Stromal cell of bone marrow (primary cell): Measurements from ENCODE around the gene NFIA.

Experiments used
- DNase-seq: peaks from one replicate; pipeline ENCODE4 v3.0.0-alpha.2; 2012; ENCODE audit warnings: low read depth

Gene NFIA

DNA sequence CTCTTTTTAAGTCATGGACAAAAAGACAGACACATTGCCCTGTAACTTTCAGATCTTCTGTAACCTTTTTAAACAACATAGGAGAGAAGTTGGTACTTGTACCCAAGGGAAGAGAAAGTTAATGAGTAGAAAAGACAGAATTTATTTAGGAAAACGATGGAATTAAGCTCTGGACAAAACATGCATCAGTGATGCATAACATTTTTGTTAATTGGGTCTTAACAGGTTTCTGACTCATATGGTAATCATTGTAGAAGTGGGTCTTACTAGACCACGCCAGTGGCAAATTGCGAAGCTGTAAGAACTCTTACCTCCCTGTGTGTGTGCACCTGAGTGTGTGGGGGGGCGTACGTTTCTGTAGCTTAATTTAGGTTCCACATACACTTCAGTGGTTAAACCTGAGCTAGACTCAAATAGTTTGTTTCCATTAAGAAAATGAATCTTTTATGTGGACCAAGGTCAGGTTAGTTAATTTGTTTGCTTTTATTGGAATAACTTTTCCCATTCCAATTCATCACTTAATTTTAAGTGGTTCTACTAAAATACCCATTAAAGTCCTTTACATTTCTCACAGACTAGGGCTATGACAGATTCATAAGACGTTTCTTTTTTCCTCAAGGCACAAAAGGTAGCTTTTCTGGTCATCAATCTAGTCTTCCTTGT is 48.1 kb downstream of the NFIA start:
- no peak for DNase-seq

DNA sequence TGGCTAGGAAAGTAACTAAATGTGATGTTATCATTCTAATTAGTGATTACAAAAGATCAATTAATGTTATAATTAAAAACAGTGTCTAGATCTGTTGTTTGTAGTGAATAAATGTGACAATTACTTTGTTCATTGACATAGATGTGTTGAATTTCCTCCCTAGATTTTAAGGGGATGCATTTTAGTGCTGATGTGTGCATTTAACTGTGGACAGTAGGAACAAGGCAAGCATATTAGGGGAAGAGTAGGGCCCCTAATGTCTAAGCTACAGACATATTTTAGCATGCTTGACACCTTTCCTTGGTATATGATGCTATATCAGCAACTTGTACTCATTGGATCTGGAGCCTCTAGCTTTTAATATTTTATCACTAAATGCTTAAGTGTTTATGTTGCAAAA is 48.9 kb downstream of the NFIA start:
- DNase-seq = no peak

DNA sequence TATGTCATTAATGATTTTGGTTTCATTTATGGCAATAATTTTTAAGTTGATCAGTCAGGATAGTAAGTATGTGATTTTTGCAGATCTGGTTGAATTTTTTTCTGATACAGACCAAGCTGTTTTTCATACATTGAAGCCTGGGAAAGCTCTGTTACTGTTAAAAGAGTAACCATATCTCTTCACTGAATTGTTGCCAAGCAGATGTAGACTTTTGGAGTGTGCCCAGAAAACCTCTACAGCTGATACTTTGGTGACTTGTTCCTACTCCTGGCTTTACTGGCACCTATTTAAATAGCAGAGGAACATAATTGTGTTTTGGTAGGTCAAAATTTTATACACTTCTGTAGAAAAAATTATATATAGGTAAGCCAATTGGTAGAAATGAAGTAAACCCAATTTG is 49.4 kb downstream of the NFIA start:
- no peak for DNase-seq

DNA sequence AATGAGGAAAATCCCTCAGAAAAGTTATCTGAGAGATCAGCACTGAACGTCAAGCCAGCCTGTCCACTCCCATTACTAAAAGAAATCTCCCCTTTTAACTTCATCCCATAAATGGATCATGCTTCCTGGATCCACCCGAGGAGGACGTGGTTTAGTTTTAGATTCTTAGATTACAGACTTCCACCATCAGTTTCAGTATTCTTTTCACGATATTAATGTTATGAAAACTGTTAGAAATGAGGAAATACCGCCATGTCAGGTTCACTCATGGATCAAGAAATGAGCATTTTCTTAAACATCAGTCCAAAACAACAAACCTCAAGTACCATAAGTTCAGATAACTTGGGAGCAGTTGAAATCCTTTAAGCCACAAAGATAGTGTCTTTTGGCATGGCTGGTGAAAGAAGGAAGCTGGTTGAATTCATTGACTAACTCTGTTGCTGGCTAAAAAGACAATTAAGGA is 49.8 kb downstream of the NFIA start:
- DNase-seq = no peak

DNA sequence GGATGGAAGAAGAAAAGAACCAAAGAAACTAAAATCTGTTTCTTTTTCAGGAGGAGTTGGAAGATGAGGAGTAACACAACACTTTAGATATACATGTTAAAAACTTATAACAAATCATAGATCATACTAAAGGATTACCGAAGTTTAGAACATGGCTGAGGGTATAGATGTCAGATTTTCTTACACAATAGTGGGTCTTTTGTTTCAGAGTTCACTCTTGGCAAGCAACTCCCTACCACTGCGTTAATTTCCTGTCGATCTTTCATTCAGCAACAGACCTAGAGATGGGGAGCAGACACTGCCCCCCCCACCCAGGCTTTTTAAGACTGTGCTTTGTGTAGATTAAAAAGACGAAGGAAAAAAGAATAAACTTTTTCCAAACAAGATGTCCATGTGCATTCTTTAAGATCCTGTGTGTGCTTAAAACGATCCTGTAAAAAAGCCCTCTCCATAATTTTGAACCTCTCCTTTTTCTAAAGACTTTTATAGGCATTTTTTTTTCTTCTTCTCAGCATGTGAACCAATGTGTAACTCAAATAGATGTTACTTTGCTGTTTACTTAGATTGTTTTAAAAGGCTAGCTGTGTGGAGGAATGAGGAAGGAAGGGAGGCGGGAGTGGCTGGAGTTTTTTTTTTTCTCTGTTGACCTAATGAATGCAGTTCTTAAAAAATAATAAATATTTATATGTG is 50.4 kb downstream of the NFIA start:
- no peak for DNase-seq

DNA sequence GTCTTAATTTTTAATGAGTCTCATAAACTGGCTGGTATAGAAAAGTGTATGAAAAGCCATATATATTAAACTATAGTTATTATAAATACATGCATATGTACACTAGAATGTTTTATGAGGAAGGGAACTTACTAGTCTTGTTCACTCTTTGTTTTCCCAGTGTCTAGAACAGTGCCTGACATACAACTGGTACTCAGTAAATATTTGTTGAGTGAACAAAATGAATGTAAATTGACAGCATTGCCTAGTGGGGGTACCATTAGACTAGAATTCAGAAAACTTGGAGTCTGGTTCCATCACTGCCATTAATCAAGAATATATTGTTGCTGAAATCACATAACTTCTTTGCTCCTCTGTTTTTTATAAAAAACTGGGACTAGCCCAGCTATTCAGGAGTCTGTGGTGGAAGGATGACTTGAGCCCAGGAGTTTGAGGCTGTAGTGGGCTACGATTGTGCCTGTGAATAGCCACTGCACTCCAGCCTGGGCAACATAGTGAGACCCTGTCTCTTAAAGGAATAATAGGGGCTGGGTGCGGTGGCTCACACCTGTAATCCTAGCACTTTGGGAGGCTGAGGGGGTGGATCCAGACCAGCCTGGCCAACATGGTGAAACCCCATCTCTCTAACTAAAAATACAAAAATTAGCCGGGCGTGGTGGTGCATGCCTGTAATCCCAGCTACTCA is 51.1 kb downstream of the NFIA start:
- no peak for DNase-seq

DNA sequence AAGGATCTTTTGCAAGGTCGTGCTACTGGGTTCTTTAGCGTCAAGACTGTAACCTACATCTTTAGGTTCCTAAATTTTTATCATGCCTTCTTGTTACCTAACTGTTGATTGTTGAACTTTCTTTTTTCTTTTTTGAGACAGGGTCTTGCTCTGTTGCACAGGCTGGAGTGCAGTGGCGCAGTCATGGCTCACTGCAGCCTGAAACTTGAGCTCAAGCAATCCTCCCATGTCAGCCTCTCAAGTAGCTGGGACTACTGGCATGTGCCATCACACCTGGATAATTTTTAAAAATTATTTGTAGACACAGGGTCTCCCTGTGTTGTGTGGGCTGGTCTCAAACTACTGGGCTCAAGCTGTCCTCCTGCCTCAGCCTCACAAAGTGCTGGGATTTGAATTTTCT is 52.9 kb downstream of the NFIA start:
- no peak for DNase-seq

DNA sequence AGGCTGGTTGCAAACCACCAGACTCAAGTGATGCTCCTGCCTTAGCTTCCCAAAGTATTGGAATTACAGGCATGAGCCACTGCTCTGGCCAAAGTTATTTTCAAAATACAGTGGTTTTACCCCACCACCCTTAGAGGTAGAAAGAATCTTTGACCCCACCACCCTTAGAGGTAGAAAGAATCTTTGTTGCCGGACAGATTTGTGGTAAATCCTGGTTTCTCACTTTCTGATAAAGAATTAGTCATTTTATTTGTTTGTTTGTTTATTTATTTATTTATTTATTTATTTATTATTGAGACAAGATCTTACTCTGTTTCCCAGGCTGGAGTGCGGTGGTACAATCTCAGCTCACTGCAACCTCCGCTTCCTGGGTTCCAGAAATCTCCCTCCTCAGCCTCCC is 55.9 kb downstream of the NFIA start:
- no peak for DNase-seq

DNA sequence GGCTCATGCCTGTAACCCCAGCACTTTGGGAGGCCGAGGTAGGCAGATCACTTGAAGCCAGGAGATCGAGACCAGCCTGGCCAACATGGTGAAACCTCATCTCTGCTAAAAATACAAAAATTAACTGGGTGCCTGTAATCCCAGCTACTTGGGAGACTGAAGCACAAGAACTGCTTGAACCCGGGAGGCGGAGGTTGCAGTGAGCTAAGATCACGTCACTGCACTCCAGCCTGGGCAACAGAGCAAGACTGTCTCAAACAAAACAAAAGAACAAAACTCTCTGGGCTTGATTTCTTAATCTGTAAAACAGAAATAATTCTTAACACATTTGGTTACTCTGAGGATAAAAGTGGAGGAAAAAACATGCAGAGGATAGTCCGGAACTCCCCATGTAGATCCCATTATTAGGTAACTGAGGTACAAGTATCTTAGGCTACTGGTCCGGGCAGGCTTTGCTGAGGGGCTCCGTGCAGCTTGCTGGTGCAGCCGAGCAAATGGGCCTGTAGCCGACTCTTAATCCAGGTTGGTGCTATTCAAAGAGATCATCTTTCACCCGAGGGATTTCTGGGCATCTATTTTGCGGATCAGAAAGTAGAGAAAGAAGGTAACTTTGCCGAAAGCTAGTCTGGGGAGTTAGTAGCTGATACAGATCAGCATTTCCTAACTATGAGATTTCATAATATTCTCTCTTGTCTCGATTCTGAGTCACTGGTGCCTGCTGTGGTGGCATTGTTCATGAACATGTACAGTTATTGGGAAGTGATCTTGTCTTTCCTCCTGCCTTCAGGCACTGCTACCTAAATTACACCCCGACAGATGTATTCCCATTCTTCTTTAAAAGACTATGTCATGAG is 56.8 kb downstream of the NFIA start:
- no peak for DNase-seq

DNA sequence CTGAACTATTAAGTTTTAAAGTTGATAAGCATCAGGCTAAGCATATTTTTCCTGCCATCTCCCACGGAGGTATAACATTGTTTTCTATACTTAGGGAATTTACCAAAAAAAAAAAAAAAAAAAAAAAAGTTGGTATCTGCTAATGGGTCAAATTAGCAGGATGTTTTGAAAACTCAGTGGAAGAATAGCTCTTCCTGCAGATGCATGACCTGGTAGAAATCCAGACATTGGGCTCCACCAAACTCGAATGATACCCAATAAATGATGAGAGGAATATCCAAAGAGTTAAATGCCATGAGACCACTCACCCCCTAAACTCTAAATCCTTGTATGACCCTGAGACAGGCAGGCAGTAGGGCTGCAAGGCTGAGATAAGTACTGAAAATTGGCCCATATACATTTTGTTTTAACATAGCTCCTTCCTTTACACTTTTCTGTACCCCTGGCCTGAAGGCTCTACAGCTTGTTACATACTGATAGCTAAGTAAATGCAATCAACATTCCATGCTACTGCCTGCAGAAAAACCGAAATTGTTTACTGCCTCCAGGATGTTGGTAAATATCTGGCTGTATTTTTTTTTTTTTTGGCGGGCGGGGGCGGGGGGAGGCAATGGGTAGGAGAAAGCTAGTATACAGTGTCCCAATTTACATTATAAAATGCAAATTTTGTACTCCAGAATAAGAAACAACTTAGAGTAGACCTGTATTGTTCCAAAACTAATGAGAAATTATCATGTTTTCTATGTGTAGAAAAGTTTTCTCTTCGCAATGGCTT is 57.6 kb downstream of the NFIA start:
- no peak for DNase-seq

DNA sequence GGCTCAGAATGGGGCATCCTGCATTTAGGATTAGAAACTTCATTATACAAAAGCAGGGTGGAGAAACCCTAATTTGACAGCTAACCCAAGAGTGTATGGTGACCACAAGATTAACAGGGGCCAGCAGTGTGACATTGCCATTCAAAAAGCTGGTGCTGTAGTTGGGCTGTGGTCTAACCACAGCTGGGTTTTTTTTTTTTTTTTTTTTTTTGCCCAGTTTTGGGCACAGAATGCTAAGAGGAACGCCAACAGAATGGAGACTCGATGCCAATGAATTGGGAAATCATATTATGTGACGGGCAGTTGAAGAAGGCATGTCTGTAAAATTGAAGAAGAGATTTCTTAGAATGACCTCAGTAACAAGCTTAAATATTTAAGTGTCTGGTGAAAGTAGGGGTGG is 58.4 kb downstream of the NFIA start:
- no peak for DNase-seq

DNA sequence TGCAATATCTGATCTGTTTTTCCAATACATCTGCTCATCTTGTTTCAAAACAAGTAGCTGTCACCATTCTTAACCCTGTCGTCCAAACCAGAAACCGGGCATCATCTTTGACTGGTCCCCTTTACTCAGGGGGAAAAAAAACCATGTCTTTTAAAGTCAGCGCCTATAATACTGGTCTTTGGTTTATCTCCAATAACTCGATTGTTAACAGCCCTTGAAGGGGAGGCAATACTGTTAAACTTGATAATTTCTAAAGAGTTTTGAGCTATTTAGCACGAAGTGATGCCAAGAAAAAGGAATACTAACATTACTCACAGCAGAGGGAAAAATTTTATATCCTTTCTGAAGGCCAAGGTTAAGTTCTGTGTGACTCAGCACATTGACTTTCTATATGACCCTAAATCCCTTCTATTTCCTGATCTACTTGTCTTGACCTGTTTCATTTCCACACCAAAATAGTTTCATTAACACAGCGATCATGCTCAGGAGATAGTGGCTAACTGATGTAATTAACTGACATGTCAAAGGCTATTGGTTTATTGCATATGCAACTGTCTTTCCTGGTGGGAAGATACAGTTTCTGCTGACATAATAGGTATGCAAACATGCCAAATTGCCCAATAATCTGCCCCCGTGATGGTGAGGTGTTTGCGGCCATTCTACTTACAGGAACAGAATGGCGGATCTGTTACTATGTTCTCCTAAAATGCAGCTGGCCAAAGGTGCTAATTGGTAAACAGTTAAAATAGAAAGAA is 59.1 kb downstream of the NFIA start:
- DNase-seq = peak; percentile 42

DNA sequence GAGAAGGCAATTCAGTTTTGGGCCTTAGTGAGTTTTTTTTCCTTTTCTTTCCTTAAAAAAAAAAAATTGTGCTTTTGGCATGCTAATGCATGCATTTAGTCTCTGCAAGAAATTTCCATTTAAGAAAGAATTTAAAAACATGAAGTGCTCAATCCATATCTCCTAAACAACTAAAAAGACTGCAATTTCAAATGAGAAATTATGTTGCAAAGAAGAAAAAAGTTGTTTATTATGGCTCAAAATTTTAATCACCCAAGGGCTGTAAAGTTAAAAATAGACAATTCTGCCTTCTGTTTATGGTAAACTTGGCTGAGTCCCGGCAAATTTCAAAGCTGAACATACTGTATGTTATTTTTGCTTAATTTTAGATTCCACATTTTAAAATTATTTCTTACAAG is 59.7 kb downstream of the NFIA start:
- DNase-seq = no peak

DNA sequence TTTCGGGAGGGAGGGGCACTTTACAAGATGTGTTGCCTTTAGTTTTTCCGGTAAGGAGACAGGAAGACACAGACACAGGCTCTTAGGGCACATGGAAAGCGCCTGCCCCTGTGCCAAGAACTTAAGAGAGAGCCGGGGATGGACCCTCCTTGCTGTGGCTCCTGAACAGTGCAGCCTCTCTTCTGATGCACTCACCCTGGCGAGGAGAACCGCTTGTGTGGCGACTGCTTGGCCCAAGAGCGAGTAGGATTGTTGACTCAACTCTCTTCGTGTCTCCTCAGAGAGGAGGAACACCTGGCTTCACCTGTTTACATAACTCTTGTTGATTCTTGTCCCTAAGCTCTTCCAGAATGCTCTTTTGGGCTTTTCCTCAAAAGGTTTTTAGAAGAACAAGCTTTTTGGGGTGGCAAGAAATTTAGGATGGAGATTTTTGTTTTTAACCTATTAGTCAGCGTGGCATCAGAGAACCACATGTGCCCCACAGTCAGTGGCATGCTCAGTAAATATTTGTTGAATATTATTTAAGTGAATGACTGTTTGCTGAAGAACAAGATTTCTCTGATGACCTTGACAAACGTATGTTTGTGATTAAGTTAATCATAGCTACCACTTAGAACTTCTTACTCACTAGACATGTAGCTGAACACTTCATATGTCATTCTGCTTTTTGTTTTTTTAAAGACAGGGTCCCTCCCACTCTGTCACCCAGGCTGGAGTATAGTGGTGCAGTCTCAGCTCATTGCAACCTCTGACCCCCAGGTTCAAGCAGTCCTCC is 60.6 kb downstream of the NFIA start:
- no peak for DNase-seq

DNA sequence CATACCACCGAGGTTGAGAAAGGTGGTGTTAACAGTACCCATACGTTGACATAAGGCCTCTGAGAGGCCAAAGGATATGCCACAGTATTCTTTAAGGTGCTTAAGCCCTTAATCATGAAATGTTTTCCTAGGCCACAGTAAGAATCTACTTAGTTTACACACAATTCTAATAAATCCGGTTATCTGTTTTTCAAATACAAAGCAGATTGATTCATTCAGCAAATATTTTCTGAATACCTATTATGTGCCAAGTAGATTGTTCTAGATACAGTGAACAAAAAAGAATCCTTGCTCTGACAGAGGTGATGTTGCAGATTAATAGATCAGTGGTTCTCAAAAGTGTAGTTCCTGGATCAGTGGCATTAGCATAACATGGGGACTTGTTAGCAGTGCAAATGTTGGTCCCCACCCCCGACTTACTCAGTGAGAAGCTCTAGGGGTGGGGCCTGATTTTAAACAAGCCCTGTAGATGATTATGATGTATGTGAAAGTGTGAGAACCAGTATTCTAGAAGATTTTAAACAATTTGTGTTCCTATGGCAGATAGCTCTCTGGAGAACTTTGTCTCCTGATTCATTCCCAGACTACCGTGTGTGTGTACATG is 61.6 kb downstream of the NFIA start:
- DNase-seq = no peak

DNA sequence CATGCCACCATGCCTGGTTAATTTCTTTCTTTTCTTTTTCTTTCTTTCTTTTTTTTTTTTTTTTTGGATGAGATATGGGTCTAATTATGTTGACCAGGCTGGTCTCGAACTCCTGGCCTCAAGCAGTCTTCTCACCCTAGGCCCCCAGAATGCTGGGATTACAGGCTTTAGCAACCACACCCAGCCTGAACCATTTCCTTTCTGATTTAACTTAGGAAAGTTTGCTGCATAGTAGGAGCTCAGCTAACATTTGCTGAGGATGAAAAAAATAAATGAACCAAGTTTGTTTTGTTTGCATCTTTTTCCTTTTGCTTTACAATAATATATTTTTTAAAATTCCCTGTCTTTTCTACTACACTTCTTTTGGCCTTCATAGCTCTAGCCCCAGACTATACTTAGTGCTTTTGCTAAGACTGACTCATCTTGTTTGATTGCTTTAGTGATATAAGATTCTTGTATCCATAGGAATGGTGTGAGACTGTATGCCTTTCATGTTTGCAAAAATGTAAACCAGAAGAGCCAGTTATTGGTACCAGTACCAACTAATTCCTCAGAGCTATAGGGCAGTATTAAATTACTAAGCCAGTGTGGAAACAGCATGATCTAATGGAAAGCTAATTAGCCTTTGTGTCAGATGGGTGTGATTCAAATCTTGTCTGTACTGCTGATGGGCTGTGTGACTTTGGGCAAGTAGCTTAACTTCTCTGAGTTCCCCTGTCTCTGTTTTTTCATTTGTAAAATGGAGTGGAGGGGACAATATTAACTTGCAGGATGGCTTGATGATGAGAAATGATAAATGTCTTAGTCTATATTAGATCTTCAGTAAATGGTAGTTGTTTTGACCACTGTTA is 66.9 kb downstream of the NFIA start:
- DNase-seq = no peak

DNA sequence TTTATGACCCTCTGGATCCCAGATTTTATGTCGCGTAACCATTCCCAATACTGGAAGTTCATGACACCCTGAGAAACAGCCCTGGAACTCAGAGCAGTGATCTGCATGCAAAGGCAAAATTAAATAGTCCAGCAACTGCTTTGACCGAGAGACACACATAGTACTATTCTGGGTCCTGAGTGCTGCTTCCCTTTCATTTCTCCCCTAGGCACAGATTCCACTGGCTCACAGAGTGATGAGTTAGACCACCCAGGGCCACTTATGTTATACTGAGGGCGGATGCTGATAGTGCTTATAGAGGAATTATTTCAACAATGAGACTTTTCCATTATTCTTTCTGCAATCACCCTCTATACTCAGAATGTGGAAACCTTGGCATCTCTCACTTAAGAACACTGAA is 69.2 kb downstream of the NFIA start:
- DNase-seq = no peak

DNA sequence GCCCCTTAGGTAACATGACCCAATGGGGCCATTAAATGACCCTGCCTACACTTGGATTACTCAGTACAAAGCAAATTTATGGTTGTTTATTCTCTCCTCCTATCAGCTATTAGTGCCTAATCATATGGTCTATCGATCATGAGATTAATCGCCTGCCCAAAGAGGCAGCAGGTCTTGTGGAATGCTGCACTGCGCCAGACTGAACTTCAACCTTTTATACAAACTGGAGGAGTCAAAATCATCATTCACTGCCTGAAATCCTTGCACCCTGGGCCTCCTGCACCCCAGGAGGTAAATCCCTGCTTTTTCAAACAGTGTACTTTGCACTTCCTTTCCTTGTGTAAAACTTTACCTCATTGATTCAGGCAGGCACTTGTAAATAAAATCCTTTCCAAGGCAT is 69.7 kb downstream of the NFIA start:
- no peak for DNase-seq
